Liver (tissue), 9 donors: ENCODE results near the gene GALNTL6. TPM values are rescaled to one million over a fixed set of nuclear protein-coding genes. Genes with fewer than 3 reads are reported as not detected.

Experiments used
- DNase-seq: peaks from one replicate; pipeline ENCODE4 v3.0.0-alpha.2; 2017; ENCODE audit warnings: low spot score
- H3K27ac ChIP-seq, 2 donors: one replicate each; pipeline ENCODE4 v1.7.0; 2013; ENCODE audit warnings: inconsistent platforms in 2 of 2, low read length in 2 of 2, control low read depth in 1 of 2, low read depth in 1 of 2, mild to moderate bottlenecking in 1 of 2
- H3K27me3 ChIP-seq, 4 donors: one replicate each; pipeline versions ENCODE4 v1.6.1 to v1.7.0; 2013; ENCODE audit warnings: low read length in 3 of 4, inconsistent platforms in 1 of 4, mild to moderate bottlenecking in 1 of 4, moderate library complexity in 1 of 4; ENCODE audit not compliant: control insufficient read depth in 4 of 4, insufficient read depth in 4 of 4
- H3K36me3 ChIP-seq, 4 donors: one replicate each; pipeline versions ENCODE4 v1.6.1 to v1.7.0; 2013; ENCODE audit warnings: low read length in 3 of 4, mild to moderate bottlenecking in 3 of 4, low read depth in 1 of 4, moderate library complexity in 1 of 4; ENCODE audit not compliant: control insufficient read depth in 4 of 4, insufficient read depth in 3 of 4
- H3K4me1 ChIP-seq, 4 donors: one replicate each; pipeline versions ENCODE4 v1.6.1 to v1.7.0; 2013; ENCODE audit warnings: low read length in 3 of 4, mild to moderate bottlenecking in 3 of 4, moderate library complexity in 1 of 4; ENCODE audit not compliant: control insufficient read depth in 4 of 4, insufficient read depth in 4 of 4
- H3K4me3 ChIP-seq, 3 donors: one replicate each; pipeline versions ENCODE4 v1.6.1 to v1.7.0; 2013; ENCODE audit warnings: low read length in 3 of 3, control low read depth in 1 of 3, low read depth in 1 of 3, mild to moderate bottlenecking in 1 of 3
- H3K9ac ChIP-seq, 2 donors: one replicate each; pipeline ENCODE4 v1.7.0; 2013; ENCODE audit warnings: low read length in 2 of 2, mild to moderate bottlenecking in 2 of 2, moderate library complexity in 2 of 2, control low read depth in 1 of 2, low read depth in 1 of 2
- H3K9me3 ChIP-seq, 4 donors: one replicate each; pipeline versions ENCODE4 v1.6.1 to v1.7.0; 2013; ENCODE audit warnings: low read length in 3 of 4; ENCODE audit not compliant: control insufficient read depth in 4 of 4
- ATF3 ChIP-seq: IDR thresholded peaks from 2 replicates; pipeline ENCODE4 v1.6.1; 2016; ENCODE audit warnings: antibody characterized with exemption
- CTCF ChIP-seq: fragments of 150-350 bp; IDR thresholded peaks from 2 replicates; pipeline ENCODE4 v1.5.1; 2017; ENCODE audit warnings: improper control_type of control experiment, low read depth, low read length; ENCODE audit not compliant: missing input control
- EGR1 ChIP-seq, 2 donors: IDR thresholded peaks; 2 replicates each; pipeline ENCODE4 v1.6.1; 2016 to 2018; ENCODE audit warnings: antibody characterized with exemption in 2 of 2, low read depth in 2 of 2
- FOXA1 ChIP-seq: IDR thresholded peaks from 2 replicates; pipeline ENCODE4 v1.6.1; 2016; ENCODE audit warnings: antibody characterized with exemption
- FOXA2 ChIP-seq: IDR thresholded peaks from 2 replicates; pipeline ENCODE4 v1.6.1; 2016; ENCODE audit warnings: antibody characterized with exemption
- GABPA ChIP-seq, 2 donors: IDR thresholded peaks in 1 of 2; conservative IDR thresholded peaks in 1 of 2; 2 replicates each; pipeline ENCODE4 v1.6.1; 2016; ENCODE audit warnings: antibody characterized with exemption in 2 of 2, mild to moderate bottlenecking in 1 of 2, moderate library complexity in 1 of 2
- HNF4A ChIP-seq, 2 donors: conservative IDR thresholded peaks; 2 replicates each; pipeline ENCODE4 v1.6.1; 2016; ENCODE audit warnings: antibody characterized with exemption in 2 of 2, mild to moderate bottlenecking in 2 of 2
- HNF4G ChIP-seq: IDR thresholded peaks from 2 replicates; pipeline ENCODE4 v1.6.1; 2016; ENCODE audit warnings: antibody characterized with exemption
- JUND ChIP-seq, 2 donors: IDR thresholded peaks; 2 replicates each; pipeline ENCODE4 v1.6.1; 2016; ENCODE audit warnings: antibody characterized with exemption in 2 of 2
- MAX ChIP-seq: IDR thresholded peaks from 2 replicates; pipeline ENCODE4 v1.6.1; 2016; ENCODE audit warnings: antibody characterized with exemption
- NR2F2 ChIP-seq: IDR thresholded peaks from 2 replicates; pipeline ENCODE4 v1.6.1; 2016; ENCODE audit warnings: antibody characterized with exemption
- RAD21 ChIP-seq, 2 donors: IDR thresholded peaks; 2 replicates each; pipeline ENCODE4 v1.6.1; 2016; ENCODE audit warnings: antibody characterized with exemption in 2 of 2, mild to moderate bottlenecking in 2 of 2
- REST ChIP-seq: IDR thresholded peaks from 2 replicates; pipeline ENCODE4 v1.6.1; 2016; ENCODE audit warnings: antibody characterized with exemption, mild to moderate bottlenecking
- SP1 ChIP-seq: IDR thresholded peaks from 2 replicates; pipeline ENCODE4 v1.6.1; 2018; ENCODE audit warnings: antibody characterized with exemption, mild to moderate bottlenecking
- TAF1 ChIP-seq: conservative IDR thresholded peaks from 2 replicates; pipeline ENCODE4 v1.6.1; 2016; ENCODE audit warnings: antibody characterized with exemption, mild to moderate bottlenecking
- YY1 ChIP-seq: IDR thresholded peaks from 2 replicates; pipeline ENCODE4 v1.6.1; 2016; ENCODE audit warnings: antibody characterized with exemption, mild to moderate bottlenecking
- WGBS: extraction: QIAGEN DNeasy Blood & Tissue Kit; methylation state at CpG from one replicate; pipeline ENCODE4 v1.1.7; 2013; 5-methylcytosine and 5-hydroxymethylcytosine counted together
- polyA plus RNA-seq, 2 donors: library from polyadenylated mRNA; stranded (reverse) in 1 of 2; unstranded in 1 of 2; fragments of 200-250 nt in 1 of 2; fragments of >200 nt in 1 of 2; fragmentation: Nextera tagmentation in 1 of 2; extraction: Ambion mirVana in 1 of 2; gene quantifications; one replicate each; pipeline versions ENCODE4 v1.2.1 to v1.2.3, GENCODE V29; 2013 to 2015
- total RNA-seq, 2 donors: library from RNA; depleted of rRNA; stranded (reverse); fragments of >200 nt; gene quantifications; one replicate each; pipeline ENCODE4 v1.2.3, GENCODE V29; 2014
- donor health status: healthy.
- donor health status: healthy.
- donor health status: healthy.
- donor health status: healthy.
- donor health status: healthy.

GALNTL6 gene
- total and polyA plus RNA-seq, 4 donors: 0.06 to 0.08 TPM; not detected in 2

- Histone ChIP-seq H3K4me1 (no peaks in the 10 kb centered on the region), H3K36me3 (no peaks in the 10 kb centered on the region), H3K9ac (no peak overlapping the region), H3K4me3 (no peak overlapping the region), H3K27ac (no peak overlapping the region), H3K27me3 (no peaks in the 10 kb centered on the region), H3K9me3 (peaks cover 0 to 4% (median 0%) of the 10 kb centered on the region in 4 donors)
- no peak for DNase-seq
- 66% methylated on average over 3 of the region's 3 CpGs for WGBS
- TF ChIP-seq NR2F2 (no peak), FOXA2 (no peak), JUND (IDR thresholded peaks at IDR 0.05) (no peak), MAX (no peak), HNF4A (conservative IDR thresholded peaks at IDR 0.05) (no peak), FOXA1 (no peak), HNF4G (no peak), SP1 (no peak), RAD21 (IDR thresholded peaks at IDR 0.05) (no peak)
Measured at GRCh38 chr4:172311682-172312081, 498.5 kb downstream of the GALNTL6 start.

- WGBS: 63% methylated on average over 2 of the region's 2 CpGs
- H3K27ac ChIP-seq: no peak overlapping the region
- TF ChIP-seq EGR1 (IDR thresholded peaks at IDR 0.05; ENCODE audit: low read depth in 2 of 2) (no peak), REST (no peak), SP1 (no peak), TAF1 (no peak), CTCF (no peak), FOXA2 (no peak), HNF4G (no peak)
Measured at GRCh38 chr4:172323288-172323687, 510.1 kb downstream of the GALNTL6 start.

GRCh38 chr4:172344308-172344938, 531.2 kb downstream of the GALNTL6 start:
- 69% methylated on average over 5 of the region's 5 CpGs for WGBS
- DNase-seq: no peak
- no peaks in the 10 kb centered on the region for H3K9me3 ChIP-seq
- no peak overlapping the region for H3K4me3 ChIP-seq
- H3K27ac ChIP-seq: no peak overlapping the region
- H3K36me3 ChIP-seq: no peaks in the 10 kb centered on the region
- no peaks in the 10 kb centered on the region for H3K4me1 ChIP-seq
- no peak overlapping the region for H3K9ac ChIP-seq
- H3K27me3 ChIP-seq: no peaks in the 10 kb centered on the region
- TF ChIP-seq GABPA (IDR thresholded peaks at IDR 0.05 in 1 of 2, conservative IDR thresholded peaks at IDR 0.05 in 1 of 2): no peak
- no peak for TF ChIP-seq ATF3
- TF ChIP-seq EGR1 (IDR thresholded peaks at IDR 0.05; ENCODE audit: low read depth in 2 of 2): no peak
- no peak for TF ChIP-seq REST
- TF ChIP-seq YY1: no peak
- no peak for TF ChIP-seq FOXA2
- no peak for TF ChIP-seq TAF1
- no peak for TF ChIP-seq FOXA1

More at GRCh38 chr4:172323288-172323687, 510.1 kb downstream of the GALNTL6 start:
- no peaks in the 10 kb centered on the region for H3K4me1 ChIP-seq
- H3K27me3 ChIP-seq: no peaks in the 10 kb centered on the region
- H3K9ac ChIP-seq: no peak overlapping the region
- H3K4me3 ChIP-seq: no peak overlapping the region
- no peaks in the 10 kb centered on the region for H3K36me3 ChIP-seq
- peaks cover 0 to 2% (median 0%) of the 10 kb centered on the region in 4 donors for H3K9me3 ChIP-seq
- no peak for DNase-seq
